ENCODE results near the gene ABCD1.

- no peak for TF ChIP-seq CTCF (IDR thresholded peaks at IDR 0.05)
- TF ChIP-seq EP300 (IDR thresholded peaks at IDR 0.05): no peak
Observed at GRCh38 chrX:153722704-153723350, 1.8 kb upstream of the ABCD1 start.

Data from ovary (tissue), 3 donors.